ENCODE measurements around the gene MRGPRG.

Gene MRGPRG

DNA sequence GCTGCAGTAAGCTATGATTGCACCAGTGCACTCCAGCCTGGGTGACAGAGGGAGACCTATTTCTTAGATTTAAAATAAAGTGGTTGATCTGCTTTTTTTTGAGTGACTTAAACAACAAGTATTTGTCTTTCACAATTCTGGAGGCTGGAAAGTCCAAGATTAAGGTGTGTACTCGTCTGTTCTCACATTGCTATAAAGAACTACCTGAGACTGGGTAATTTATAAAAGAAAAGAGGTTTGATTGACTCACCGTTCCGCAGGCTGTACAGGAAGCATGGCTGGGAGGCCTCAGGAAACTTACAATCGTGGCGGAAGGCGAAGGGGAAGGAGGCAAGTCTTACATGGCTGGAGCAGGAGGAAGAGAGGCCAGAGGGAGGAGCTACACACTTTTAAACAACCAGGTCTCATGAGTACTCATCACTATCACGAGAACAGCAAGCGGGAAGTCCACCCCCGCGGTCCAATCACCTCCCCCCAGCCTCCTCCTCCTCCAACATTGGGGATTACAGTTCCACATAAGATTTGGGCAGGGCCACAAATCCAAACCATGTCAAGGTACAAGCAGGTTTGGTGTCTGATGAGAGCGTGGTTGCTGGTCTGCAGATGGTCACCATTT is 33.8 kb downstream of the MRGPRG start:
- Histone ChIP-seq H3K36me3 (ENCODE audit: control insufficient read depth, insufficient read depth, low read length) (no peaks in the 10 kb centered on the region), H3K9me3 (ENCODE audit: control insufficient read depth, insufficient read depth, low read length) (no peaks in the 10 kb centered on the region), H3K4me3 (ENCODE audit: low read depth, low read length) (no peak overlapping the region), H3K4me1 (ENCODE audit: control insufficient read depth, insufficient read depth, low read length) (peaks cover 7% of the 10 kb centered on the region), H3K9ac (ENCODE audit: low read depth, low read length) (no peak overlapping the region), H3K27me3 (ENCODE audit: control insufficient read depth, insufficient read depth, low read length) (no peaks in the 10 kb centered on the region)

DNA sequence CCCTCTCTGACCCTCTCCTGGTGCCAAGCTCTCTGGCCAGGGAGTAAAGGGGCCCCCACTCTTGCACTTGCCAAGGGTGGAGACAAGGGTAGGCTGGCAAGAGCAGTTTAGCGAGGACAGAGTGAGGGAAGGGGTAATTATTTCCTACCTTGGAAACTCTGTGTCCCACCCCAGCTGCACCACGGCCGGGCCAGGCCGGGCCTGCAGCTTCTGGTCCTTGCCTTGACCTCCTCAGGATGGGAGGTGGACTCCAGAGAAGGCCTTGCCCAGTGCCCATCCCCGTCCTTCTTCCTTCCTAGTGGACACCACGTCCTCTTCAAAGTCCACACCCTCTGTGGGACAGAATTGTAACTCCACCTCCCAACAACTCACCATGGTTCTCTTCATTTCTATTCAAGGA is 35.1 kb downstream of the MRGPRG start:
- no peak overlapping the region for H3K9ac ChIP-seq (ENCODE audit: low read depth, low read length)
- H3K9me3 ChIP-seq (ENCODE audit: control insufficient read depth, insufficient read depth, low read length), result no peaks in the 10 kb centered on the region
- peaks cover under 1% of the 10 kb centered on the region for H3K4me1 ChIP-seq (ENCODE audit: control insufficient read depth, insufficient read depth, low read length)
- H3K27me3 ChIP-seq (ENCODE audit: control insufficient read depth, insufficient read depth, low read length), result no peaks in the 10 kb centered on the region
- H3K4me3 ChIP-seq (ENCODE audit: low read depth, low read length), result no peak overlapping the region
- no peaks in the 10 kb centered on the region for H3K36me3 ChIP-seq (ENCODE audit: control insufficient read depth, insufficient read depth, low read length)

DNA sequence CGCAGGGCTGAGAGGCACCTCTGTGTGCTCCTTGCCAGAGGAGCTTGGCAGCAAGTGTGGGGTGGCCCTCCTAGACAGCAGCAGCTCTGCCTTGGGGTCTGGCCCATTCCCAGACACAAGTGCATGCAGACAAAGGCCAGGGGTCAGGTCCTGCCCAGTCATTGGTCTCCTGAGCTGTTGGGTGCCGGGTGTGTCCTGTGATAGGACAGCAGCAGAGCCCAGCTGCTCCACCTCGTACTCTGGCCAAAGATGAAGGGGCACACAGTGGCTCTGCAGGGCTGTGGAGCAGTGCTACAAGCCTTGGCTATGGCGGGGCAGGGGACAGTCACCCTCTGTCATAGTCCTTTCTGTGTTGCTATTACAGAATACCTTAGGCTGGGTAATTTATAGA is 36.2 kb downstream of the MRGPRG start:
- Histone ChIP-seq H3K9me3 (ENCODE audit: control insufficient read depth, insufficient read depth, low read length) (no peaks in the 10 kb centered on the region), H3K9ac (ENCODE audit: low read depth, low read length) (no peak overlapping the region), H3K4me1 (ENCODE audit: control insufficient read depth, insufficient read depth, low read length) (no peaks in the 10 kb centered on the region), H3K4me3 (ENCODE audit: low read depth, low read length) (no peak overlapping the region), H3K27me3 (ENCODE audit: control insufficient read depth, insufficient read depth, low read length) (no peaks in the 10 kb centered on the region), H3K36me3 (ENCODE audit: control insufficient read depth, insufficient read depth, low read length) (no peaks in the 10 kb centered on the region)

DNA sequence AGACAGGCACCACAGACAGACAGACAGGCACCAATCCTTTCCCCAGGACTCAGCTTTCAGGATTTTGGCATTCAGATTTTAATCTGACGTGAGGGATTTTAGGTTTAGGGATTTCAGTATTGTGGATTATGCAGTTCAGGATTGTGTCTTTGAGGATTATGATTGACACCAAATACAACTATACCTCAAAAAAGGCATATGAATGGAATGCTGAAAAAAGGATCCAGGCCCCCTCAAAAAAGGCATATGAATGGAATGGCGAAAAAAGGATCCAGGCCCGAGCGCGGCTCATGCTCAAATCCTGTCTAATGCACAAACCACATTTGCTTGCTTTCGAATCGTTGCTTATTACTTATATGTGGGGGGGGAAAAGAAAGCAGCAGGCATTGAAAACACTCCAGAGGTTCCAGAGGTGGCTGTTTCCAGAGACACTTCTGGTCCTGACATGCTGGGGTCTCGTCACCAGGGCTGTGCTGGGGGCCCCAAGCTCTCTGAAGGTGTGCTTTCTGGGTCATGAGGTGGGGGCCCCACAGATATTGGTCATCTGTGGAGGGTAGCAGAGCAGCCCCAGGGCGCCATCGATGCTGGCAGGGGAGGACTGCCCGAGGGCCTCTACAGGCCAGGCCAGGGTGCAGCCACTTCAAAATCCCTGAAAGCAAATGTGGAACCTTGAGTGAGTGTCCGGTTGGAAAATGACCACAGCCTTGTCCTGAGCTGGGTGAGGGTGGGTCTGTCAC is 36.7 kb downstream of the MRGPRG start:
- Histone ChIP-seq H3K36me3 (ENCODE audit: control insufficient read depth, insufficient read depth, low read length) (no peaks in the 10 kb centered on the region), H3K9ac (ENCODE audit: low read depth, low read length) (no peak overlapping the region), H3K9me3 (ENCODE audit: control insufficient read depth, insufficient read depth, low read length) (no peaks in the 10 kb centered on the region), H3K4me1 (ENCODE audit: control insufficient read depth, insufficient read depth, low read length) (no peaks in the 10 kb centered on the region), H3K4me3 (ENCODE audit: low read depth, low read length) (no peak overlapping the region), H3K27me3 (ENCODE audit: control insufficient read depth, insufficient read depth, low read length) (no peaks in the 10 kb centered on the region)

DNA sequence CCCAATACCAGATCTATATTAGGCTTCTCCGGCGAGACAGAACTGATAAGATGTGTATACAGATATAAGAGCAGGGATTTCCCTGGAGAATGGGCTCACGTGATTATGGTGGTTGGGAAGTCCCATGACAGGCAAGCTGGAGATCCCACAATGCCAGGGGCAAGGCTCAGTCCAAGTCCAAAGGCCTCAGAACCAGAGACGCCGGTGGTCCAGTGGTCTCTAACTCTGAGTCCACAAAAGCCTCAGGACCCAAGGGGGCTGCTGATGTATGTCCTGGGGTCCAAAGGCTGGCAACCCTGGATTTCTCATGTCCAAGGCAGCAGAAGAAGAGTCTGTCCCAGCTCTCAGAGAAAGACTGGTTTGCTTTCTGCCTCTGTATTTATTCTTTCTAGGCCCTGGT is 37.7 kb downstream of the MRGPRG start:
- no peak overlapping the region for H3K9ac ChIP-seq (ENCODE audit: low read depth, low read length)
- H3K4me3 ChIP-seq (ENCODE audit: low read depth, low read length), result no peak overlapping the region
- no peaks in the 10 kb centered on the region for H3K27me3 ChIP-seq (ENCODE audit: control insufficient read depth, insufficient read depth, low read length)
- no peaks in the 10 kb centered on the region for H3K4me1 ChIP-seq (ENCODE audit: control insufficient read depth, insufficient read depth, low read length)
- no peaks in the 10 kb centered on the region for H3K36me3 ChIP-seq (ENCODE audit: control insufficient read depth, insufficient read depth, low read length)
- no peaks in the 10 kb centered on the region for H3K9me3 ChIP-seq (ENCODE audit: control insufficient read depth, insufficient read depth, low read length)

DNA sequence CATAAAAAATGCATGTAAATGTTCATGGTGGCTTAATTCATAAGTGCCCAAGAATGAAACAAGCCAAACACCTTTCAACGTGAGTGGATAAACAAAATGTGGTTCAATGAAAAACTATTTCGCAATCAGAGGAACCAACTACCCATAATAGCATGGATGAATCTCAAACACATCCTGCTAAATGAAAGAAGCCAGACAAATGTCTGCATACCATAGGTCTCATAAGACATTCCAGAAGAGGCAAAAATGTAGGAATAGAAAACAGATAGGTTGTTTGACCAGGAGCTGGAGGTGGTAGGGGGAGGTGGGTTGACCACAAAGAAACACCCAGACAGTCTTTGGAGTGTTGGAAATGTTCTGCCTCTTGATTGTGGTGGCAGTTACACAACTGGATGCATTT is 40.3 kb downstream of the MRGPRG start:
- no peak overlapping the region for H3K9ac ChIP-seq (ENCODE audit: low read depth, low read length)
- no peaks in the 10 kb centered on the region for H3K36me3 ChIP-seq (ENCODE audit: control insufficient read depth, insufficient read depth, low read length)
- H3K9me3 ChIP-seq (ENCODE audit: control insufficient read depth, insufficient read depth, low read length), result no peaks in the 10 kb centered on the region
- no peak overlapping the region for H3K4me3 ChIP-seq (ENCODE audit: low read depth, low read length)
- no peaks in the 10 kb centered on the region for H3K27me3 ChIP-seq (ENCODE audit: control insufficient read depth, insufficient read depth, low read length)
- no peaks in the 10 kb centered on the region for H3K4me1 ChIP-seq (ENCODE audit: control insufficient read depth, insufficient read depth, low read length)

DNA sequence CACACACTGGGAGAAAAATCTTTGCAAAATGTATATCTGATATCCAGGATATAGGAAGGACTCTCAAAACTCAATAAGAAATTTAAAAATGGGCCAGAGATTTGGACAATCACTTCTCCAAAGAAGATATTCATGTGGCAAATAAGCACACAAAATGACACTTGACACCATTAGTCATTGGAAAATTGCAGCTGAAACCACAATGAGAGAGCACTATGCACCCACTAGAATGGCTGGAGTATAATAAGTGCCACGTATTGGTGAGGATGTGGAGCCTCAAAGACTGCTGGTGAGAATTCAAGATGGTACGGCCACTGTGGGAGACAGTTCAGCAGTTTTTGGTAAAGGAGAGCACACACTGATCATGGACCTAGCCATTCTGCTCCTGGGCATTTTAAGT is 40.7 kb downstream of the MRGPRG start:
- H3K4me1 ChIP-seq (ENCODE audit: control insufficient read depth, insufficient read depth, low read length), result no peaks in the 10 kb centered on the region
- no peaks in the 10 kb centered on the region for H3K27me3 ChIP-seq (ENCODE audit: control insufficient read depth, insufficient read depth, low read length)
- H3K36me3 ChIP-seq (ENCODE audit: control insufficient read depth, insufficient read depth, low read length), result no peaks in the 10 kb centered on the region
- no peak overlapping the region for H3K4me3 ChIP-seq (ENCODE audit: low read depth, low read length)
- no peaks in the 10 kb centered on the region for H3K9me3 ChIP-seq (ENCODE audit: control insufficient read depth, insufficient read depth, low read length)
- H3K9ac ChIP-seq (ENCODE audit: low read depth, low read length), result no peak overlapping the region

DNA sequence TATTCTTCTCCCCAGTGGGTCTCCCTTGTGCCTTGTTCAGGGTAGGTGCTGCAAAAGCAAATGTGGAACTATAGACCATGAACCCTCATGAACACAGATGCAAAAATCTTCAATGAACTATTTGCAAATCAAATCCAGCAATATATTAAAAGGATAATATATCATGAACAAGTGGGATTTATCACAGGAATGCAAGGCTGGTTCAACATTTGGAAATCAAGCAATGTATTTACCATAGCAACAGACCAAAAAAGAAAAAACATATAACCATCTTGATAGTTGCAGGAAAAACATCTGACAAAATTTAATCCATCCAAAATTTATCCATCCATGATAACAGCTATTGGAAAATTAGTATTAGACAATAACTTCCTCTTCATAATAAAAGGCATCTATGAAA is 42.1 kb downstream of the MRGPRG start:
- Histone ChIP-seq H3K4me3 (ENCODE audit: low read depth, low read length) (no peak overlapping the region), H3K27me3 (ENCODE audit: control insufficient read depth, insufficient read depth, low read length) (no peaks in the 10 kb centered on the region), H3K4me1 (ENCODE audit: control insufficient read depth, insufficient read depth, low read length) (no peaks in the 10 kb centered on the region), H3K9ac (ENCODE audit: low read depth, low read length) (no peak overlapping the region), H3K36me3 (ENCODE audit: control insufficient read depth, insufficient read depth, low read length) (no peaks in the 10 kb centered on the region), H3K9me3 (ENCODE audit: control insufficient read depth, insufficient read depth, low read length) (no peaks in the 10 kb centered on the region)

DNA sequence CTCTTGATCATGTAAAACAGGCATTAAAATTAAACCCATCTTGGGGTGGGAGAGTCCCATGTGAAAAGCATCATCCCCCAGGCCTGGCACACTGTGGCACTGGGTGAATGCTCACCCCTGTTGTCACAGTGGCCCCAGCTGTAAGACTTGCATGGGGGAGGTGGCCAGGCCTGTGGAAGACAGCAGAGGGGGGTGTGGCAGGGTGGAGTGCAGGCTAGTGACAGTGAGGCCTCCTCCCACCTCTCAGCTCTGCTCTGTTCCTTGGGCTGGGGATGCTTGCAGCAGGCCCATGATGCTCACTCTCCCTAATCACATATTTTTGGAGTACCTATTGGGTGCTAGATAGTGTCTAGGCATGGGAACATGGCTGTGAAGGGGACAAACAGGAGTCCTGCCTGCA is 43.4 kb downstream of the MRGPRG start:
- H3K4me3 ChIP-seq (ENCODE audit: low read depth, low read length), result no peak overlapping the region
- H3K9ac ChIP-seq (ENCODE audit: low read depth, low read length), result no peak overlapping the region
- no peaks in the 10 kb centered on the region for H3K9me3 ChIP-seq (ENCODE audit: control insufficient read depth, insufficient read depth, low read length)
- H3K36me3 ChIP-seq (ENCODE audit: control insufficient read depth, insufficient read depth, low read length), result no peaks in the 10 kb centered on the region
- no peaks in the 10 kb centered on the region for H3K4me1 ChIP-seq (ENCODE audit: control insufficient read depth, insufficient read depth, low read length)
- H3K27me3 ChIP-seq (ENCODE audit: control insufficient read depth, insufficient read depth, low read length), result peaks cover 2% of the 10 kb centered on the region

DNA sequence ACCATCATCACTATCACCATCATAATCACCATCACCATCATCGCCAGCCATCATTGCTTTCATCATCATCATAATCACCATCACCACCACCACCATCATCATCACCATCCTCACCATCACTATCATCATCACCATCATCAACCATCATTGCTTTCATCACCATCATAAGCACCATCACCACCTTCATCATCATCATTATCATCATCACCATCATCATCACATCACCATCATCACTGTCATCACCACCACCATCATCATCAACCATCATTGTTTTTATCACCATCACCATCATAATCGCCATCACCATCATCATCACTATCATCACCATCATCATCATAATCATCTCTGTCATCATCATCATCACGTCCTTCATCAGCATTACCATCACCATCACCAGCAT is 44.2 kb downstream of the MRGPRG start:
- peaks cover 2% of the 10 kb centered on the region for H3K27me3 ChIP-seq (ENCODE audit: control insufficient read depth, insufficient read depth, low read length)
- no peaks in the 10 kb centered on the region for H3K4me1 ChIP-seq (ENCODE audit: control insufficient read depth, insufficient read depth, low read length)
- no peak overlapping the region for H3K9ac ChIP-seq (ENCODE audit: low read depth, low read length)
- no peaks in the 10 kb centered on the region for H3K36me3 ChIP-seq (ENCODE audit: control insufficient read depth, insufficient read depth, low read length)
- H3K9me3 ChIP-seq (ENCODE audit: control insufficient read depth, insufficient read depth, low read length), result no peaks in the 10 kb centered on the region
- H3K4me3 ChIP-seq (ENCODE audit: low read depth, low read length), result no peak overlapping the region

DNA sequence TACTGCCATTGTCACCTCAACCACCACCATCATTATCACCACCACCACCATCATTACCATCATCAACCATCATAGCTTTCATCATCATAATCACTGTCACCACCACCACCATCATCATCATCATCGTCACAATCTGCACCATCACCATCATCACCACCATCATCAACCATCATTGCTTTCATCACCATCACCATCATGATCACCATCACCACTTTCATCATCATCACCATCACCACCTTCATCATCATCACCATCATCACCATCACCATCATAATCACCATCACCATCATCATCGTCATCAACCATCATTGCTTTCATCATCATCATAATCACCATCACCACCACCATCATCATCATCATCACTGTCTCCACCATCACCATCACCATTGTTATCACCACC is 44.8 kb downstream of the MRGPRG start:
- Histone ChIP-seq H3K4me1 (ENCODE audit: control insufficient read depth, insufficient read depth, low read length) (no peaks in the 10 kb centered on the region), H3K9me3 (ENCODE audit: control insufficient read depth, insufficient read depth, low read length) (no peaks in the 10 kb centered on the region), H3K27me3 (ENCODE audit: control insufficient read depth, insufficient read depth, low read length) (peaks cover 6% of the 10 kb centered on the region), H3K4me3 (ENCODE audit: low read depth, low read length) (no peak overlapping the region), H3K36me3 (ENCODE audit: control insufficient read depth, insufficient read depth, low read length) (no peaks in the 10 kb centered on the region), H3K9ac (ENCODE audit: low read depth, low read length) (no peak overlapping the region)

DNA sequence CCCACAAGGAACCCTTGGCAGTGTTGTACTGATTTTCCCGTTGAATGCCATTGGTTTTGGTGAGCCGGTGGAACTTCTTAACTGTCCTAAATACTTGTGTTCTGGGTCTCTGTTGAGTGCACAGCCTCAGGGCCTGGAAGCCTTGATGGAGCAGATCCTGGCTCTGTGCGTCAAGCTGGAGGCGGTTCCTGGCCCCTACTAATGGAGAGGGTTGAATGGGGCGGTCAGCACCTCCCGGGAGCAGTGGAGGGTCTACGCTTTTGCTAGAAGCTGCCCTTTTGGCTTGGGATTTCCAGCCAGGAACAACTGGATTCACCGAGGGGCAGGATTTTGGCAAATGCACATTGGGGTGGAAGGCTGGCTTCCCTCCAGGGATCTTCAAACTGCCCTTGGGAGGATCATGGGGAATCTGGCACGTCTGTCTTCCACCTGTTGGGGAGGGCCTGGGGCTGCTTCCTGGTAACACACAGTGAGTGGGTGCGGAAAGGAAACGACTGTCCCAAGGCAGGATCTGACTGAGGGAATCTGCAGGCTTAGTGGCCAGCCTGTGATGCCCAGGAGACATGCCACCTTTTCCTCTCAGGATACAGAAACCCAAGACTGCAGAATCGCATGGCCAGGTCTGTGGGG is 46.6 kb downstream of the MRGPRG start:
- Histone ChIP-seq H3K4me1 (ENCODE audit: control insufficient read depth, insufficient read depth, low read length) (no peaks in the 10 kb centered on the region), H3K9ac (ENCODE audit: low read depth, low read length) (no peak overlapping the region), H3K27me3 (ENCODE audit: control insufficient read depth, insufficient read depth, low read length) (peaks cover 6% of the 10 kb centered on the region), H3K36me3 (ENCODE audit: control insufficient read depth, insufficient read depth, low read length) (no peaks in the 10 kb centered on the region), H3K4me3 (ENCODE audit: low read depth, low read length) (no peak overlapping the region), H3K9me3 (ENCODE audit: control insufficient read depth, insufficient read depth, low read length) (no peaks in the 10 kb centered on the region)
